H9 (cell line): Measurements from ENCODE around the gene TRIM59. TPM values are rescaled to one million over a fixed set of nuclear protein-coding genes. Genes with fewer than 3 reads are reported as not detected.

Source experiments
- DNase-seq: peaks from one replicate; pipeline ENCODE4 v3.0.0-alpha.2; 2017
- H2AFZ ChIP-seq: one replicate; pipeline ENCODE4 v1.6.1; 2013; ENCODE audit warnings: mild to moderate bottlenecking, low read length, control low read depth, moderate library complexity
- H2AK5ac ChIP-seq: 2 replicates; pipeline ENCODE4 v1.6.1; 2013; ENCODE audit warnings: low read length, control low read depth, mixed read lengths; ENCODE audit not compliant: insufficient read length
- H2BK120ac ChIP-seq: one replicate; pipeline ENCODE4 v1.6.1; 2013; ENCODE audit warnings: low read depth, mild to moderate bottlenecking, low read length, control low read depth, inconsistent platforms; ENCODE audit not compliant: poor library complexity, severe bottlenecking
- H2BK12ac ChIP-seq: 2 replicates; pipeline ENCODE4 v1.6.1; 2013; ENCODE audit warnings: low read length, control low read depth, mixed read lengths, low read depth; ENCODE audit not compliant: insufficient read length
- H2BK15ac ChIP-seq: 2 replicates; pipeline ENCODE4 v1.6.1; 2013; ENCODE audit warnings: low read depth, low read length, control low read depth
- H2BK20ac ChIP-seq: one replicate; pipeline ENCODE4 v1.6.1; 2013; ENCODE audit warnings: low read depth, mild to moderate bottlenecking, low read length, control low read depth, inconsistent platforms; ENCODE audit not compliant: poor library complexity, severe bottlenecking
- H2BK5ac ChIP-seq: 2 replicates; pipeline ENCODE4 v1.6.1; 2013; ENCODE audit warnings: low read length, control low read depth, mixed read lengths; ENCODE audit not compliant: insufficient read length
- H3K14ac ChIP-seq: 2 replicates; pipeline ENCODE4 v1.6.1; 2013; ENCODE audit warnings: low read length, control low read depth; ENCODE audit not compliant: insufficient read depth
- H3K18ac ChIP-seq: 2 replicates; pipeline ENCODE4 v1.6.1; 2013; ENCODE audit warnings: low read depth, mild to moderate bottlenecking, mixed read lengths, low read length, control low read depth; ENCODE audit not compliant: insufficient read length
- H3K23ac ChIP-seq: 2 replicates; pipeline ENCODE4 v1.6.1; 2013; ENCODE audit warnings: low read length, control low read depth, mixed read lengths, low read depth; ENCODE audit not compliant: insufficient read length
- H3K23me2 ChIP-seq: 2 replicates; pipeline ENCODE4 v1.6.1; 2013; ENCODE audit warnings: low read depth, mild to moderate bottlenecking, mixed read lengths, low read length, control low read depth; ENCODE audit not compliant: insufficient read length, poor library complexity, severe bottlenecking
- H3K27ac ChIP-seq: 2 replicates; pipeline ENCODE4 v1.5.1; 2013; ENCODE audit warnings: low read length, control low read depth, mixed read lengths, low read depth; ENCODE audit not compliant: insufficient read length
- H3K27me3 ChIP-seq: 2 replicates; pipeline ENCODE4 v1.6.1; 2013; ENCODE audit warnings: low read length, control low read depth, inconsistent platforms; ENCODE audit not compliant: insufficient read depth
- H3K4ac ChIP-seq: 2 replicates; pipeline ENCODE4 v1.6.1; 2013; ENCODE audit warnings: low read depth, mild to moderate bottlenecking, control low read depth, inconsistent platforms, low read length, moderate library complexity
- H3K4me1 ChIP-seq: 2 replicates; pipeline ENCODE4 v1.6.1; 2013; ENCODE audit warnings: low read length, control low read depth, inconsistent platforms; ENCODE audit not compliant: insufficient read depth
- H3K4me2 ChIP-seq: 2 replicates; pipeline ENCODE4 v1.6.1; 2013; ENCODE audit warnings: low read length, control low read depth, mixed read lengths; ENCODE audit not compliant: insufficient read length, insufficient read depth
- H3K56ac ChIP-seq: 2 replicates; pipeline ENCODE4 v1.6.1; 2013; ENCODE audit warnings: low read depth, mild to moderate bottlenecking, mixed read lengths, low read length, control low read depth; ENCODE audit not compliant: insufficient read length
- H3K79me1 ChIP-seq: 2 replicates; pipeline ENCODE4 v1.6.1; 2013; ENCODE audit warnings: low read depth, mild to moderate bottlenecking, moderate library complexity, low read length, control low read depth, inconsistent platforms; ENCODE audit not compliant: insufficient read depth, poor library complexity, severe bottlenecking
- H3K79me2 ChIP-seq: 2 replicates; pipeline ENCODE4 v1.6.1; 2013; ENCODE audit warnings: low read length, control low read depth, inconsistent platforms; ENCODE audit not compliant: insufficient read depth
- H3K9ac ChIP-seq: 2 replicates; pipeline ENCODE4 v1.6.1; 2013; ENCODE audit warnings: low read length, control low read depth, mixed read lengths; ENCODE audit not compliant: insufficient read length; ENCODE audit errors: extremely low read depth
- H3K9me3 ChIP-seq: one replicate; pipeline ENCODE4 v1.6.1; 2013; ENCODE audit warnings: low read depth, low read length, inconsistent platforms; ENCODE audit not compliant: control insufficient read depth
- H3T11ph ChIP-seq: one replicate; pipeline ENCODE4 v1.6.1; 2013; ENCODE audit warnings: mild to moderate bottlenecking, low read length, control low read depth, inconsistent platforms
- H4K20me1 ChIP-seq: one replicate; pipeline ENCODE4 v1.6.1; 2013; ENCODE audit not compliant: control insufficient read depth, insufficient read length, insufficient read depth
- H4K5ac ChIP-seq: 2 replicates; pipeline ENCODE4 v1.6.1; 2013; ENCODE audit warnings: low read depth, mild to moderate bottlenecking, mixed read lengths, low read length, control low read depth; ENCODE audit not compliant: insufficient read length
- H4K8ac ChIP-seq: replicated peaks from 2 replicates; pipeline ENCODE4 v1.6.1; 2013; ENCODE audit warnings: low read length, control low read depth, mixed read lengths, low read depth; ENCODE audit not compliant: insufficient read length
- H4K91ac ChIP-seq: 2 replicates; pipeline ENCODE4 v1.6.1; 2013; ENCODE audit warnings: low read depth, mild to moderate bottlenecking, moderate library complexity, mixed read lengths, low read length, control low read depth; ENCODE audit not compliant: insufficient read length
- H3K27ac Mint-ChIP-seq, 3 experiments: 2 replicates in 2 of 3; 3 replicates in 1 of 3; pipeline ENCODE4 v1.8.0; 2020 to 2021; ENCODE audit warnings: mixed read lengths in 3 of 3, mild to moderate bottlenecking in 1 of 3, moderate library complexity in 1 of 3
- H3K27me3 Mint-ChIP-seq: 2 replicates; pipeline ENCODE4 v1.8.0; 2021; ENCODE audit warnings: low read depth, mild to moderate bottlenecking, moderate library complexity, mixed read lengths
- H3K36me3 Mint-ChIP-seq, 3 experiments: 2 replicates in 2 of 3; 3 replicates in 1 of 3; pipeline ENCODE4 v1.8.0; 2020 to 2021; ENCODE audit warnings: low read depth in 3 of 3, mixed read lengths in 3 of 3; ENCODE audit not compliant: insufficient read depth in 1 of 3
- H3K4me1 Mint-ChIP-seq, 2 experiments: 2 replicates each; pipeline ENCODE4 v1.8.0; 2020; ENCODE audit warnings: mixed read lengths in 2 of 2
- H3K4me3 Mint-ChIP-seq, 2 experiments: 2 replicates in 1 of 2; 3 replicates in 1 of 2; pipeline ENCODE4 v1.8.0; 2020 to 2021; ENCODE audit warnings: mild to moderate bottlenecking in 2 of 2, mixed read lengths in 2 of 2, moderate library complexity in 1 of 2
- H3K9me3 Mint-ChIP-seq, 2 experiments: 2 replicates in 1 of 2; 3 replicates in 1 of 2; pipeline ENCODE4 v1.8.0; 2020; ENCODE audit warnings: mild to moderate bottlenecking in 2 of 2, mixed read lengths in 2 of 2, moderate library complexity in 1 of 2
- WGBS: extraction: QIAGEN DNeasy Blood & Tissue Kit; methylation state at CpG from one replicate; pipeline ENCODE4 v1.1.7; 2013; ENCODE audit warnings: missing lambda C conversion rate, low lambda C conversion rate, mixed read lengths; ENCODE audit not compliant: insufficient read length; ENCODE audit errors: extremely low coverage; 5-methylcytosine and 5-hydroxymethylcytosine counted together
- total RNA-seq: library from RNA; stranded (reverse); gene quantifications from 2 replicates; pipeline ENCODE4 v1.2.1, GENCODE V29; 2021
- TF ChIP-seq, protein P1 (sequence below): fragments of 200-600 bp; sonication (generic); conservative IDR thresholded peaks from 3 replicates; pipeline ENCODE4 v1.8.0; 2021; ENCODE audit warnings: antibody characterized with exemption, mild to moderate bottlenecking

TRIM59 gene
- total RNA-seq, 1 experiment from 2014 or later, result 47.6 TPM

DNA sequence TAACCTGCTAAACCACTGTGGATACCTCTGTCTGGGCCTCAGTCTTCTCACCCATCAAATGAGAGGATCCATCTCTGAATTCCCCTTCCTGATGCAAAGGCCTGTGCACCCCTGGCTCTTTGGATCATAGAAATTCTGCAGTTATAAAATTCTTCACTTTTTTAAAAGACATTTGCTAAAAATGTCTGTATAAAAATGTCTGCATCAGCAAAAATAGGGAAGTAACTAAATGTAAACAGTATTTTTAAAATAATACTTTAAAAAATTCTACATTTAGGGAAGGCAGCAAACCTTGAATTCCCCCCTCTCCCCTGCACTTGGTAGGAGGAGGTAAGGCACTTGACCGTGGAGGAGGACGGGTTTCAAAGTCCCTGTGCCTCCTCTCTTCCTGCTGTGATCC, 25.6 kb upstream of the TRIM59 start:
- H2BK20ac ChIP-seq, result no peak overlapping the region
- no peak overlapping the region for H3K9ac ChIP-seq
- no peak overlapping the region for H2BK15ac ChIP-seq
- Mint-ChIP-seq H3K9me3 (peaks cover 8 to 10% of the 10 kb centered on the region in 2 experiments), H3K4me1 (no peaks in the 10 kb centered on the region), H3K4me3 (no peak overlapping the region), H3K27me3 (peaks cover 6% of the 10 kb centered on the region), H3K36me3 (peaks cover 1 to 10% (median 5%) of the 10 kb centered on the region in 3 experiments; a peak in 4 of 7 replicates), H3K27ac (no peak overlapping the region)
- WGBS, result no CpG with 5 or more reads among the region's 2 CpGs
- no peaks in the 10 kb centered on the region for H3K23me2 ChIP-seq
- H4K20me1 ChIP-seq, result no peaks in the 10 kb centered on the region
- no peak overlapping the region for H3T11ph ChIP-seq
- peaks cover 7% of the 10 kb centered on the region for H3K9me3 ChIP-seq
- no peak overlapping the region for H2BK120ac ChIP-seq
- H3K4me1 ChIP-seq, result no peaks in the 10 kb centered on the region
- TF ChIP-seq, protein P1, sequence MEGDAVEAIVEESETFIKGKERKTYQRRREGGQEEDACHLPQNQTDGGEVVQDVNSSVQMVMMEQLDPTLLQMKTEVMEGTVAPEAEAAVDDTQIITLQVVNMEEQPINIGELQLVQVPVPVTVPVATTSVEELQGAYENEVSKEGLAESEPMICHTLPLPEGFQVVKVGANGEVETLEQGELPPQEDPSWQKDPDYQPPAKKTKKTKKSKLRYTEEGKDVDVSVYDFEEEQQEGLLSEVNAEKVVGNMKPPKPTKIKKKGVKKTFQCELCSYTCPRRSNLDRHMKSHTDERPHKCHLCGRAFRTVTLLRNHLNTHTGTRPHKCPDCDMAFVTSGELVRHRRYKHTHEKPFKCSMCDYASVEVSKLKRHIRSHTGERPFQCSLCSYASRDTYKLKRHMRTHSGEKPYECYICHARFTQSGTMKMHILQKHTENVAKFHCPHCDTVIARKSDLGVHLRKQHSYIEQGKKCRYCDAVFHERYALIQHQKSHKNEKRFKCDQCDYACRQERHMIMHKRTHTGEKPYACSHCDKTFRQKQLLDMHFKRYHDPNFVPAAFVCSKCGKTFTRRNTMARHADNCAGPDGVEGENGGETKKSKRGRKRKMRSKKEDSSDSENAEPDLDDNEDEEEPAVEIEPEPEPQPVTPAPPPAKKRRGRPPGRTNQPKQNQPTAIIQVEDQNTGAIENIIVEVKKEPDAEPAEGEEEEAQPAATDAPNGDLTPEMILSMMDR, result no peak
- no peak overlapping the region for H3K14ac ChIP-seq
- no peak overlapping the region for H3K23ac ChIP-seq
- H3K56ac ChIP-seq, result no peak overlapping the region
- no peak overlapping the region for H3K18ac ChIP-seq
- H3K79me1 ChIP-seq, result no peaks in the 10 kb centered on the region
- no peak overlapping the region for H2BK5ac ChIP-seq
- H3K79me2 ChIP-seq, result no peaks in the 10 kb centered on the region
- H3K27ac ChIP-seq, result no peak overlapping the region
- no peak overlapping the region for H4K91ac ChIP-seq
- no peak overlapping the region for H4K8ac ChIP-seq
- DNase-seq, result no peak
- no peaks in the 10 kb centered on the region for H3K27me3 ChIP-seq
- H2AFZ ChIP-seq, result no peak overlapping the region
- H2AK5ac ChIP-seq, result no peak overlapping the region
- no peak overlapping the region for H2BK12ac ChIP-seq
- no peak overlapping the region for H3K4me2 ChIP-seq
- H4K5ac ChIP-seq, result no peak overlapping the region
- H3K4ac ChIP-seq, result no peak overlapping the region
